ENCODE results near the gene TMEM39A.

Gene TMEM39A

DNA sequence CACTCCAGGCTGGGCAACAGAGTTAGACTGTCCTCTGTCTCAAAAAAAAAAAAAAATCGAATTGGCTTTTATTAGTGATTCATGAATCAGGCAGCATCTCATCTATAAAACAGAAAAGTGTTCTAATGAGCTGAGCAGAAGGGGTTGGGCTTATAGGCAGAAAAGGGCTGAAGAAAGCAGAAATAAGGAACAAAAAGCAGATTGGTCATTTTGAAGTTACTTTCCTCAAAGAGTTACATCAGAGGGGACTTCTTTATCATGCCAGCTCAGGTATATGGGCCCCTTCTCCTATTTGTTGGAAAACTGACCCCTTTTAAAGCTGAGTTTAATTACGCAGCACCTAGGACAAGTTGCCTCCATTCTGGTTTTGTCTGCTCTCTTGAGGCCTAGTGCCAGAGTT is 4.6 kb upstream of the TMEM39A start:
- peak overlapping the region; percentile 90 for H3K4me3 ChIP-seq (ENCODE audit: control insufficient read depth, low read depth, low read length)
- TF ChIP-seq CTCF (conservative IDR thresholded peaks at IDR 0.05; ENCODE audit: control insufficient read depth, insufficient read depth, low read depth, low read length): no peak
- no peak for DNase-seq (ENCODE audit: low read depth)

GRCh38 chr3:119457246-119457645 is 6.2 kb downstream of the TMEM39A start:
- TF ChIP-seq CTCF (conservative IDR thresholded peaks at IDR 0.05; ENCODE audit: control insufficient read depth, insufficient read depth, low read depth, low read length): no peak
- H3K4me3 ChIP-seq (ENCODE audit: control insufficient read depth, low read depth, low read length): no peak overlapping the region
- no peak for DNase-seq (ENCODE audit: low read depth)

DNA sequence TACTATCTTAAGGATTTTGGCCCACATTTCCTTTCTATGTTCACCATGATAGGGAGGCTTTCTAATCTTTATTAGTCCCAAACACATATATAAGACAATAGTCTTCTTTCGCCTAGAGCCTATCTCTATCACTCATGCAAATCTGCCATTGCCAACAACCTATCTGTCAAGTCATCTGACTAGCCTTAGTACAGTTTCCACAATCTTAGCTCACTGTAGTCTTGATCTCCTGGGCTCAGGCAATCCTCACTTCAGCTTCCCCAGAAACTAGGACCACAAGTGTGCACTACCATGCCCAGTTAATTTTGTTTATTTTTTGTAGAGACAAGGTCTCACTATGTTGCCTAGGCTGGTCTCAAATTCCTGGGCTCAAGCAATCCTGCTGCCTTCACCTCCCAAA is 6.9 kb downstream of the TMEM39A start:
- no peak overlapping the region for H3K4me3 ChIP-seq (ENCODE audit: control insufficient read depth, low read depth, low read length)
- no peak for TF ChIP-seq CTCF (conservative IDR thresholded peaks at IDR 0.05; ENCODE audit: control insufficient read depth, insufficient read depth, low read depth, low read length)
- no peak for DNase-seq (ENCODE audit: low read depth)

- DNase-seq (ENCODE audit: low read depth): no peak
- TF ChIP-seq CTCF (conservative IDR thresholded peaks at IDR 0.05; ENCODE audit: control insufficient read depth, insufficient read depth, low read depth, low read length): no peak
- H3K4me3 ChIP-seq (ENCODE audit: control insufficient read depth, low read depth, low read length): no peak overlapping the region
Measured at GRCh38 chr3:119453822-119454221, 9.6 kb downstream of the TMEM39A start.

DNA sequence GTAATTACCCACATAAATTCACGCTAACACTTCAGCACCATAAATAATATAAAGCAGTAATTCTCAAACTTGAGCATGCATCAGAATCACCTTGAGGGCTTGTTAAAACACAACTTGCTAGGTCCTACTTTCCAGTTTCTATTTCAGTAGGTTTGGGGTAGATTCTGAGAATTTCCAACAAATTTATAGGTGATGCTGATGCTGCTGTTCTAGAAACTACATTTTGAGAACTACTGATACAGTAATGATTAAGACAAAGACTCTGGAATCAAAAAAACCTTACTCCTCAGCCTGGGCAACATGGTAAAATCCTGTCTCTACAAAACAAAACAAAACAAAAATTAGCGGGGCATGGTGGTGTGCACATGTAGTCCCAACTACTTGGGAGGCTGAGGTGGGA is 18.8 kb downstream of the TMEM39A start:
- DNase-seq (ENCODE audit: low read depth): no peak
- no peak for TF ChIP-seq CTCF (conservative IDR thresholded peaks at IDR 0.05; ENCODE audit: control insufficient read depth, insufficient read depth, low read depth, low read length)
- H3K4me3 ChIP-seq (ENCODE audit: control insufficient read depth, low read depth, low read length): no peak overlapping the region

GRCh38 chr3:119443179-119443578 is 20.2 kb downstream of the TMEM39A start:
- DNase-seq (ENCODE audit: low read depth): no peak
- no peak overlapping the region for H3K4me3 ChIP-seq (ENCODE audit: control insufficient read depth, low read depth, low read length)
- no peak for TF ChIP-seq CTCF (conservative IDR thresholded peaks at IDR 0.05; ENCODE audit: control insufficient read depth, insufficient read depth, low read depth, low read length)

- no peak for TF ChIP-seq CTCF (conservative IDR thresholded peaks at IDR 0.05; ENCODE audit: control insufficient read depth, insufficient read depth, low read depth, low read length)
- H3K4me3 ChIP-seq (ENCODE audit: control insufficient read depth, low read depth, low read length): no peak overlapping the region
- no peak for DNase-seq (ENCODE audit: low read depth)
Measured at GRCh38 chr3:119437691-119438258, 25.6 kb downstream of the TMEM39A start.

Data from fibroblast of mammary gland (primary cell).